IPS DF 4.7 (cell line): ENCODE measurements around the gene ACSL6.
"Not testable (repeated sequence)": the region's sequence is repeated elsewhere in the genome, so short reads cannot be mapped to it uniquely, and the experiment has no call there.

ENCODE experiments used
- DNase-seq: peaks from one replicate; pipeline ENCODE4 v3.0.0-alpha.2; 2013; ENCODE audit warnings: low spot score; ENCODE audit errors: extremely low read depth

The ACSL6 gene

GRCh38 chr5:131945551-131946168 is 65.8 kb downstream of the ACSL6 start, which contains the start of gene MEIKIN:
Gene MEIKIN (minus strand): TSS chr5:131945663. CDS start chr5:131945505, 158 bp downstream.
- no peak for DNase-seq

- DNase-seq = no peak
These were observed 66.5 kb downstream of the ACSL6 start for GRCh38 chr5:131944702-131945550.

GRCh38 chr5:131943916-131944315 is 67.5 kb downstream of the ACSL6 start:
- DNase-seq = no peak

- DNase-seq = no peak
These were observed 69.4 kb downstream of the ACSL6 start for GRCh38 chr5:131942016-131942415.

DNA sequence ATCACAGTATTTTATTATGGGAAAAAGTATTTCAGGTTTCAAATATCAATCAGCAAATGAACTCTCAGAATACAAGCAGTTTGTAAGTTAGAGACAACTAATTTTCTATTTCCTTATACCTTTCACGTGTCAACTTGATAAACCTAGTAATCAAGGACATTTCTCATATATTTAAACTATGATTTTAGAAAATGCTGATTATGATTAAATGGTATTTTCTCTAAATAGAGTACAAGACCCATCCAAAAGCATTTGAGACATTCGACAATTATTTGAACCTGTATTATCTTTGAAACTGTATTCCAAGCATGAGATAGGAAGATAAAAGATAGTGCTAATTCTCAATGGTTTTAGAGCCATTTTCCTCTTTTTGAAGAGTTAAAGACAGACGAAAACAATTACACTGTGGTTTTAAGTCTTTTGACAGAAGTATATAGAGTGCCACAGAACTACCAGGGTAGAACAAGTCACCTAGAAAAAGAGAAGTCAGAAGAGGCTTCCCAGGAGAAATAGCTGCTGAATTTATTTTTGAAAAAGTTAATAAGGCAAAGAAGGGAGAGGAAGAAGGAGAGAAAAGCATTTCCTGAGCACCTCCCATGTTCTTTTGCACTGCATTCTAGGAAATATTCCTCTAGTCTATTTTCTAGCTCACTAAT is 71.6 kb downstream of the ACSL6 start:
- no peak for DNase-seq

GRCh38 chr5:131932235-131932634 is 79.2 kb downstream of the ACSL6 start:
- peak; percentile 25 for DNase-seq

- no peak for DNase-seq
These were observed 82.5 kb downstream of the ACSL6 start for GRCh38 chr5:131928957-131929356.

DNA sequence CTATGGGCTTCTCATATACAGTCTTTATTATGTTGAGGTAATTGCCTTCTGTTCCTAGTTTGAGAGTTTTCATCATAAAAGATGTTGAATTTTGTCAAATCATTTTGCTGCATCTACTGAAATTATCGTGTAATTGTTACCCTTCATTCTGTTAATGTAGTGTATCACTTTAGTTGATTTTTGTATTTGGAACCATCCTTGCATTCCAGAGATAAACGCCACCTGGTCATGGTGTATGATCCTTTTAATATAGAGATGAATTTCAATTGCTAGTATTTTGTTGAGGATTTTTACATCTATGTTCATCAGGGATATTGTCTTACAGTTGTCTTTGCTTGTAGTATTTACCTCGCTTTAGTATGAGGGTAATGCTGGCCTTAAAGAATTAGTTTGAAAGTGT is 85.3 kb downstream of the ACSL6 start:
- DNase-seq = no peak

- DNase-seq = no peak
These were observed 95.0 kb downstream of the ACSL6 start for GRCh38 chr5:131916481-131916880.

DNA sequence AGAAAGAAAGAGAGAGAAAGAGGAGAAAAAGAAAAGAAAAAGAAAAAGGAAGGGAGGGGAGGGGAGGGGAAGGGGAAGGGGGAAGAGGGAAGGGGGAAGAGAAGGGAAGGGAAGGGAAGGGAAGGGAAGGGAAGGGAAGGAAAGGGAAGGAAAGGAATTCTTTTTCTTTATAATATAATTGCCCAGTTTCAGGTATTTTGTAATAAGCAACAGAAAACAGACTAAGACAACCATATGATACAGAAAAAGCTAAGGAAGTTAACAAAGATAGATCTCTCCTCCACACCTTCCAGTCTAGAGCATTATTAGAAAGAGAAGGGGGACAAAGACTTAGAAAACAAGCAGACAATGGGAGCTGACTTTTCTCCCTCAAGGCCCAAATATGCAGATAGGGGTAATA is 97.0 kb downstream of the ACSL6 start:
- no peak for DNase-seq

DNA sequence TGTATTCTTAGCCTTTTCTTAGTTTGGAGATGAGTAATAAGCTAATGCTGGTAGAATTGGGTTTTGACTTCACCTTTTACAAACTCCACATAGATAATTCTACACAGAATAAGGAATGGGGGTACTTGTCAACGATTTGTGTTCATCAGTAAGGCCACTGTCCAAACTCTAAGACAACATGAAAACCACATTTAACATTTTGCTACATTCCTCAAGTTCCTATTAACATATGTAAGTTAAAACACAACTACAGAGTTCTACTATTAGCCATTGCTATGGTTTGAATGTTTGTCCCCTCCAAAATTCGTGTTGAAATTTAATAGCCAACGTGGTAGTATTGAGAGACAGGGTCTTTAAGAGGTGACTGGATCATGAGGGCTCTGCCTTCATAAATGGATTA is 97.9 kb downstream of the ACSL6 start:
- no peak for DNase-seq

GRCh38 chr5:131906668-131907067 is 104.8 kb downstream of the ACSL6 start:
- no peak for DNase-seq

DNA sequence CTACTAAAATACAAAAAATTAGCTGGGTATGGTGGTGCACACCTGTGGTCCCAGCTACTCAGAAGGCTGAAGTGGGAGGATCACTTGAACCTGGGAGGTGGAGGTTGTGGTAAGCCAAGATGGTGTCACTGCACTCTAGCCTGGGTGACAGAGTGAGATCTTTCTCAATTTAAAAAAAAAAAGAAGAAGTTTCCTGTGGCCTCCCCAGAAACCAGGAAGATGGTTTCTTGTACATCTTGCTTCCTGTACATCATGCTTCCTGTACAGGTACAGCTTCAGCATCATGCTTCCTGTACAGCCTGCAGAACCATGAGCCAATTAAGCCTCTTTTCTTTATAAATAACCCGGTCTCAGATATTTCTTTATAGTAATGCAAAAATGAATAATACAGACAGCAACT is 109.2 kb downstream of the ACSL6 start:
- not testable (repeated sequence) for DNase-seq
